GM23338 (cell line): ENCODE data around the gene DRICH1.

Experiments
- CREB1 ChIP-seq: fragments of 250-450 bp; sonication (Bioruptor Pico); IDR thresholded peaks from 2 replicates; pipeline ENCODE4 v1.5.0; 2020; ENCODE audit warnings: low read depth, mild to moderate bottlenecking, moderate library complexity
- ETS1 ChIP-seq: IDR thresholded peaks from 2 replicates; pipeline ENCODE4 v1.6.1; 2016; ENCODE audit warnings: antibody characterized with exemption
- EZH2 ChIP-seq: fragments of 200-600 bp; sonication (generic); IDR thresholded peaks from one replicate; pipeline ENCODE4 v1.8.0; 2017; ENCODE audit warnings: antibody characterized with exemption, mild to moderate bottlenecking, low read depth; ENCODE audit not compliant: unreplicated experiment
- EZH2phosphoT487 ChIP-seq: fragments of 200-600 bp; sonication (generic); IDR thresholded peaks from one replicate; pipeline ENCODE4 v1.8.1; 2018; ENCODE audit warnings: antibody characterized with exemption; ENCODE audit not compliant: unreplicated experiment
- POLR2AphosphoS5 ChIP-seq: IDR thresholded peaks from 2 replicates; pipeline ENCODE4 v1.6.1; 2016; ENCODE audit warnings: antibody characterized with exemption, low read depth
- REST ChIP-seq: IDR thresholded peaks from one replicate; pipeline ENCODE4 v1.6.1; 2018; ENCODE audit warnings: antibody characterized with exemption; ENCODE audit not compliant: unreplicated experiment
- TF ChIP-seq, protein P1 (sequence below), 2 experiments: fragments of 200-600 bp in 1 of 2; sonication (generic) in 1 of 2; conservative IDR thresholded peaks; 2 replicates each; pipeline versions ENCODE4 v1.5.1 to v1.6.1; 2016 to 2017; ENCODE audit warnings: antibody characterized with exemption in 2 of 2, low read depth in 2 of 2, mild to moderate bottlenecking in 2 of 2, moderate library complexity in 1 of 2
- TF ChIP-seq, protein P2 (sequence below): fragments of 250-450 bp; sonication (Bioruptor Pico); IDR thresholded peaks from 2 replicates; pipeline ENCODE4 v1.5.0; 2020; ENCODE audit warnings: mild to moderate bottlenecking, moderate library complexity

- TF ChIP-seq, protein P1, sequence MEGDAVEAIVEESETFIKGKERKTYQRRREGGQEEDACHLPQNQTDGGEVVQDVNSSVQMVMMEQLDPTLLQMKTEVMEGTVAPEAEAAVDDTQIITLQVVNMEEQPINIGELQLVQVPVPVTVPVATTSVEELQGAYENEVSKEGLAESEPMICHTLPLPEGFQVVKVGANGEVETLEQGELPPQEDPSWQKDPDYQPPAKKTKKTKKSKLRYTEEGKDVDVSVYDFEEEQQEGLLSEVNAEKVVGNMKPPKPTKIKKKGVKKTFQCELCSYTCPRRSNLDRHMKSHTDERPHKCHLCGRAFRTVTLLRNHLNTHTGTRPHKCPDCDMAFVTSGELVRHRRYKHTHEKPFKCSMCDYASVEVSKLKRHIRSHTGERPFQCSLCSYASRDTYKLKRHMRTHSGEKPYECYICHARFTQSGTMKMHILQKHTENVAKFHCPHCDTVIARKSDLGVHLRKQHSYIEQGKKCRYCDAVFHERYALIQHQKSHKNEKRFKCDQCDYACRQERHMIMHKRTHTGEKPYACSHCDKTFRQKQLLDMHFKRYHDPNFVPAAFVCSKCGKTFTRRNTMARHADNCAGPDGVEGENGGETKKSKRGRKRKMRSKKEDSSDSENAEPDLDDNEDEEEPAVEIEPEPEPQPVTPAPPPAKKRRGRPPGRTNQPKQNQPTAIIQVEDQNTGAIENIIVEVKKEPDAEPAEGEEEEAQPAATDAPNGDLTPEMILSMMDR (conservative IDR thresholded peaks at IDR 0.05; ENCODE audit: low read depth in 2 of 2), result no peak
- TF ChIP-seq EZH2, result no peak
- TF ChIP-seq EZH2phosphoT487, result no peak
- no peak for TF ChIP-seq POLR2AphosphoS5
- no peak for TF ChIP-seq REST
- no peak for TF ChIP-seq ETS1
- TF ChIP-seq, protein P2, sequence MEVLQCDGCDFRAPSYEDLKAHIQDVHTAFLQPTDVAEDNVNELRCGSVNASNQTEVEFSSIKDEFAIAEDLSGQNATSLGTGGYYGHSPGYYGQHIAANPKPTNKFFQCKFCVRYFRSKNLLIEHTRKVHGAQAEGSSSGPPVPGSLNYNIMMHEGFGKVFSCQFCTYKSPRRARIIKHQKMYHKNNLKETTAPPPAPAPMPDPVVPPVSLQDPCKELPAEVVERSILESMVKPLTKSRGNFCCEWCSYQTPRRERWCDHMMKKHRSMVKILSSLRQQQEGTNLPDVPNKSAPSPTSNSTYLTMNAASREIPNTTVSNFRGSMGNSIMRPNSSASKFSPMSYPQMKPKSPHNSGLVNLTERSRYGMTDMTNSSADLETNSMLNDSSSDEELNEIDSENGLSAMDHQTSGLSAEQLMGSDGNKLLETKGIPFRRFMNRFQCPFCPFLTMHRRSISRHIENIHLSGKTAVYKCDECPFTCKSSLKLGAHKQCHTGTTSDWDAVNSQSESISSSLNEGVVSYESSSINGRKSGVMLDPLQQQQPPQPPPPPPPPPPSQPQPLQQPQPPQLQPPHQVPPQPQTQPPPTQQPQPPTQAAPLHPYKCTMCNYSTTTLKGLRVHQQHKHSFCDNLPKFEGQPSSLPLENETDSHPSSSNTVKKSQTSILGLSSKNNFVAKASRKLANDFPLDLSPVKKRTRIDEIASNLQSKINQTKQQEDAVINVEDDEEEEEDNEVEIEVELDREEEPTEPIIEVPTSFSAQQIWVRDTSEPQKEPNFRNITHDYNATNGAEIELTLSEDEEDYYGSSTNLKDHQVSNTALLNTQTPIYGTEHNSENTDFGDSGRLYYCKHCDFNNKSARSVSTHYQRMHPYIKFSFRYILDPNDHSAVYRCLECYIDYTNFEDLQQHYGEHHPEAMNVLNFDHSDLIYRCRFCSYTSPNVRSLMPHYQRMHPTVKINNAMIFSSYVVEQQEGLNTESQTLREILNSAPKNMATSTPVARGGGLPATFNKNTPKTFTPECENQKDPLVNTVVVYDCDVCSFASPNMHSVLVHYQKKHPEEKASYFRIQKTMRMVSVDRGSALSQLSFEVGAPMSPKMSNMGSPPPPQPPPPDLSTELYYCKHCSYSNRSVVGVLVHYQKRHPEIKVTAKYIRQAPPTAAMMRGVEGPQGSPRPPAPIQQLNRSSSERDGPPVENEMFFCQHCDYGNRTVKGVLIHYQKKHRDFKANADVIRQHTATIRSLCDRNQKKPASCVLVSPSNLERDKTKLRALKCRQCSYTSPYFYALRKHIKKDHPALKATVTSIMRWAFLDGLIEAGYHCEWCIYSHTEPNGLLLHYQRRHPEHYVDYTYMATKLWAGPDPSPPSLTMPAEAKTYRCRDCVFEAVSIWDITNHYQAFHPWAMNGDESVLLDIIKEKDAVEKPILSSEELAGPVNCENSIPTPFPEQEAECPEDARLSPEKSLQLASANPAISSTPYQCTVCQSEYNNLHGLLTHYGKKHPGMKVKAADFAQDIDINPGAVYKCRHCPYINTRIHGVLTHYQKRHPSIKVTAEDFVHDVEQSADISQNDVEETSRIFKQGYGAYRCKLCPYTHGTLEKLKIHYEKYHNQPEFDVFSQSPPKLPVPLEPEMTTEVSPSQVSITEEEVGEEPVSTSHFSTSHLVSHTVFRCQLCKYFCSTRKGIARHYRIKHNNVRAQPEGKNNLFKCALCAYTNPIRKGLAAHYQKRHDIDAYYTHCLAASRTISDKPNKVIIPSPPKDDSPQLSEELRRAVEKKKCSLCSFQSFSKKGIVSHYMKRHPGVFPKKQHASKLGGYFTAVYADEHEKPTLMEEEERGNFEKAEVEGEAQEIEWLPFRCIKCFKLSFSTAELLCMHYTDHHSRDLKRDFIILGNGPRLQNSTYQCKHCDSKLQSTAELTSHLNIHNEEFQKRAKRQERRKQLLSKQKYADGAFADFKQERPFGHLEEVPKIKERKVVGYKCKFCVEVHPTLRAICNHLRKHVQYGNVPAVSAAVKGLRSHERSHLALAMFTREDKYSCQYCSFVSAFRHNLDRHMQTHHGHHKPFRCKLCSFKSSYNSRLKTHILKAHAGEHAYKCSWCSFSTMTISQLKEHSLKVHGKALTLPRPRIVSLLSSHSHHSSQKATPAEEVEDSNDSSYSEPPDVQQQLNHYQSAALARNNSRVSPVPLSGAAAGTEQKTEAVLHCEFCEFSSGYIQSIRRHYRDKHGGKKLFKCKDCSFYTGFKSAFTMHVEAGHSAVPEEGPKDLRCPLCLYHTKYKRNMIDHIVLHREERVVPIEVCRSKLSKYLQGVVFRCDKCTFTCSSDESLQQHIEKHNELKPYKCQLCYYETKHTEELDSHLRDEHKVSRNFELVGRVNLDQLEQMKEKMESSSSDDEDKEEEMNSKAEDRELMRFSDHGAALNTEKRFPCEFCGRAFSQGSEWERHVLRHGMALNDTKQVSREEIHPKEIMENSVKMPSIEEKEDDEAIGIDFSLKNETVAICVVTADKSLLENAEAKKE, result no peak
- TF ChIP-seq CREB1 (CRISPR knock-in tag), result no peak
These were observed 53.8 kb downstream of the DRICH1 start for GRCh38 chr22:23578306-23578705.
